ENCODE results near the gene FKBP8. TPM values are rescaled to one million over a fixed set of nuclear protein-coding genes. Genes with fewer than 3 reads are reported as not detected.

Gene FKBP8
- total RNA-seq, 2 donors from 2014 or later = 153 to 236 TPM

DNA sequence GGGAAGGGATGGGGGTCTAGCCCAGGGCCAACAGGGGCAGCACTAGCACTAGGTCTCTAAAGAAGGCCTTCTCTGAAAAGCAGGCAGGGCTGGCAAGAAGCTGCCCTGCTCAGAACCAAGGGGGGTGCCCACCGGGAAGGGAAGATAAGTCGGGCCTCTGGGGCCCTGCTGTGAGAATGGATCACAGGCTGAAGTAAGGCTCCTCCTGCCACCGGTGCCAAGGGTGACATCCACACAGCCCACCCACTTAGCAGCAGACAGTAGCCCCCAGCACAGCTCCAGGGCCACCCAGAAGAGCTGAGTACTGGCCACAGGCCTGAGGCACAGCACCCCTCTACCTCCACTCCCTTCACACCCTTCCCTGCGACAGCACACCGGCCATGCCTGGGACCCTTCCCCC lies 27.4 kb downstream of the FKBP8 start:
- Mint-ChIP-seq H3K9me3 (no peaks in the 10 kb centered on the region), H3K36me3 (peaks cover 2 to 8% of the 10 kb centered on the region in 2 donors), H3K27ac (no peak overlapping the region)
- no peak for DNase-seq (ENCODE audit: low spot score in 2 of 2)
- ATAC-seq = no peak

DNA sequence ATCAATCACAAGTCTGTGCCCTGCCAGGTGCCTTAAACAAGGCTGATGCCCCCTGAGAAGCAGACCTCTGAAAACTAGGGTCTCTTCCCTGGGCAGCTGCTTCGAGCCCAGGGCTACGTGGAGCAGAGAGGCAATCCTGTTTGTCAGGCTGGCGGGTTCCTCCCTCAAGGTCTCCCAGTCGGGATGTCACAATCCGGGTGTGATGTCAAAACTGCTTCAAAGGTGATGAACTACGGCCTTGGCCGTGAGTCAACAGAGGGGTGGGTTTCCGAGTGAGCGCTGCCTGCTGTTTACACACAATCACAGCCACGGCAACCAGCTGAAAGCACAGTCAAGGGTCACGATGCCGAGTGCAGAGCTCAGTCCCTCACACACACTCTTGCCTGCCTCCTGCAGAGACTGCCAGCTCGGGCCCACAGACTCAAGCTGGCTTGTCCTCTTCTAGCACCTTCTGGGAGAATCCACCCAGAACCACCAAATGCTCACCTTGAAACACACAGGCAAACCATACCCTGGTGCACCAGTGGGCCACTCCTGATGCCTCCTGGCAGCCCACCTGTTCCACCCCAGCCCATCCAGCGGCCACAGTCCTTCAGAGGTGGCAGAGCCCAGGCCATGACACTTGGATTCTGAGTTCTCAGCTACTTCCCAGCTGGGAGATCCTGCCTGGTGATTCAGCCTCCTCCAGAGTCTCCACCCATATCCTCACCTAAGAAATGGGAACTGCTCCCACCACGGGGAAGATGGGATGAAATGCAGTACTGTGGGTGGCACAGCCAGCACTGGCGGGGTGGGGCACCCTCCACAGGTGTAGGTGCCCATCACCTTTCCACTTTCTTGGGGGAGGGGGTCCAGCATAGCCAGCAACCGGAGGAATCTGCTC lies 28.3 kb downstream of the FKBP8 start:
- ATAC-seq (peak; percentile 13 to 18), DNase-seq (ENCODE audit: low spot score in 2 of 2) (no peak)
- Mint-ChIP-seq H3K36me3 (peaks cover 0 to under 1% of the 10 kb centered on the region in 2 donors), H3K27ac (no peak overlapping the region), H3K9me3 (no peaks in the 10 kb centered on the region)

DNA sequence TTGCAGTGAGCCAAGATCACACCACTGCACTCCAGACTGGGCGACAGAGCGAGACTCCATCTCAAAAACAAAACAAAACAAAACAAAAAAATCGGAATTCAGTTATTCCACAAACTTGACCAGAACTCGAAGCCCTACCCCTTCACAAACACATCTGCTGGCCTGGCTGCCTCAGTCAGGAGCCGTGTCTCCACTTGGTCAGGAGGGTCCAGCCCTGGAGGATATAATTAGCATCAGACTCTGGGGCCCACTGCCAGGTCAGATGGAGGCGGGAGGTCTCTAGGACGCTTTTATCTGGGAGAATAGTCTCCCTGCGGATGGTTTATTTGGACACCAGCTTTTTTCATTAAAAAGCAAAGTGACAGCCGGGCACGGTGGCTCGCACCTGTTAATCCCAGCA lies 29.5 kb downstream of the FKBP8 start:
- H3K27ac Mint-ChIP-seq = peak overlapping the region; percentile 9 to 74
- ATAC-seq (no peak), DNase-seq (ENCODE audit: low spot score in 2 of 2) (no peak)
- H3K36me3 Mint-ChIP-seq = no peaks in the 10 kb centered on the region
- H3K9me3 Mint-ChIP-seq = no peaks in the 10 kb centered on the region

DNA sequence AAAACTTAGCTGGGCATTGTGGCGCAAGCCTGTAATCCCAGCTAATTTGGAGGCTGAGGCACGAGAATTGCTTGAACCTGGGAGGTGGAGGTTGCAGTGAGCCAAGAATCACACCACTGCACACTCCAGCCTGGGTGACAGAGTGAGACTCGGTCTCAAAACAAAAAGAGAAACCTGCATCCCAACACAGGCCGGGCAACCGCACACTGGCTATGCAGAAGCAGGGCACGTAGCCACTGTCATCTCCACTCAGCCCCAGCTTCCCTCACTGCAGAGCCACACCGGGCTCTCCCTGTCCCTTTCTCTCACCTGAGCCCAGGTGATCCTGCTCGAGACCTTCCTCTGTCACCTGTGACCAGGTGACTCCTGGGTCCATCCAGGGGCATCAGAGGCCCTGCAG lies 33.2 kb downstream of the FKBP8 start:
- peak overlapping the region in 1 of 2 donors; percentile 44 for H3K27ac Mint-ChIP-seq
- H3K36me3 Mint-ChIP-seq = no peaks in the 10 kb centered on the region
- DNase-seq (ENCODE audit: low spot score in 2 of 2) (no peak), ATAC-seq (no peak)
- no peaks in the 10 kb centered on the region for H3K9me3 Mint-ChIP-seq

DNA sequence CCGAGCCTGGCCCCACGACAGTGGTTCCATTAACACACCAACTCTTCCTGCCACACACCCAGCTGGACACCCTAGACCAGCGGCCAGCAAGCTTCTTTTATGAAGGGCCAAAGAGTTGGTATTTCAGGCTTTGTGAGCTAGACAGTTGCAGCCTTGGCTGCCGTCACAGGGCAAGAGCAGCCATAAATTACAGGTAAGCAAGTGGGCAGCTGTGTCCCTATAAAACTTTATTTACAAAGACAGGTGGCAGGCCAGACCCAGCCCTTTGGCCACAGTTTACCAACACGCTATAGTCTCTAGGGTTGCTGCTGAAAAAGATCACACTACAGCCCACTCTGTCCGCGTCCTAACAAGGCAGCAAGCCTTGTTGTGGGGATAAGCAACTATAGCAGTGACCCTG lies 34.8 kb downstream of the FKBP8 start:
- DNase-seq (ENCODE audit: low spot score in 2 of 2) = no peak
- H3K27ac Mint-ChIP-seq = no peak overlapping the region
- no peak for ATAC-seq
- H3K36me3 Mint-ChIP-seq = no peaks in the 10 kb centered on the region
- H3K9me3 Mint-ChIP-seq = no peaks in the 10 kb centered on the region

DNA sequence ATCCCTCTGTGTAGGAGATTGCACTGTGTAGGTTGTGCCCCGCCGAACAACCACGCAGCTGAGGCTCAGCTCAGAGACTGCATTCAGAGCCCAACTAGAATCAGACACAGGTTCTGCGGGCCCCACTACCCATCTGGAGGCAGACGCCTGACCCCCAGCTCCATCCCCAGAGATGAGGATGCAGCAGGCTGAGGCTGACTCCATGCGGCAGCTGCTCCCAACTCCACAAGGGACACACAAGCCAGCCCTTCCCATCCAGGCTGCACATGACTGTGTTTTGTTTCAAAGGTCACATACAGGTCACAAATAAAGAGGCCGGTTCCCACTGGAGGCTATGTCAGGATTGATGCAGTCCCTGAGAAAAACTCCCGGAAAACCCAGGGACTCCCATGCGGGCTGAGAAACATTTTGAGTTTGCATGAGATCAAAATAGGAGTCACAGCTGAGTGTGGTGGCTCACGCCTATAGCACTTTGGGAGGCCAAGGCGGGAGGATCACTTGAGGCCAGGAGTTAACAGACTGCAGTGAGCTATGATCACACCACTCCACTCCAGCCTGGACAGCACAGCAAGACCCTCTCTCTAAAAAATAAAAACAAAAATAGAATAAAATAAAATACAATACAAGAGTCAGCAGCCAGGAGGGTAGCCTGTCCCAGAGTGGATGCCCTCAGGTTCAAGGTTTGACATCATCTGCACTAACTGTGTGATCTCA lies 35.5 kb downstream of the FKBP8 start:
- no peak for ATAC-seq
- no peak for DNase-seq (ENCODE audit: low spot score in 2 of 2)
- H3K9me3 Mint-ChIP-seq = no peaks in the 10 kb centered on the region
- no peaks in the 10 kb centered on the region for H3K36me3 Mint-ChIP-seq
- peak overlapping the region; percentile 75 to 80 for H3K27ac Mint-ChIP-seq

DNA sequence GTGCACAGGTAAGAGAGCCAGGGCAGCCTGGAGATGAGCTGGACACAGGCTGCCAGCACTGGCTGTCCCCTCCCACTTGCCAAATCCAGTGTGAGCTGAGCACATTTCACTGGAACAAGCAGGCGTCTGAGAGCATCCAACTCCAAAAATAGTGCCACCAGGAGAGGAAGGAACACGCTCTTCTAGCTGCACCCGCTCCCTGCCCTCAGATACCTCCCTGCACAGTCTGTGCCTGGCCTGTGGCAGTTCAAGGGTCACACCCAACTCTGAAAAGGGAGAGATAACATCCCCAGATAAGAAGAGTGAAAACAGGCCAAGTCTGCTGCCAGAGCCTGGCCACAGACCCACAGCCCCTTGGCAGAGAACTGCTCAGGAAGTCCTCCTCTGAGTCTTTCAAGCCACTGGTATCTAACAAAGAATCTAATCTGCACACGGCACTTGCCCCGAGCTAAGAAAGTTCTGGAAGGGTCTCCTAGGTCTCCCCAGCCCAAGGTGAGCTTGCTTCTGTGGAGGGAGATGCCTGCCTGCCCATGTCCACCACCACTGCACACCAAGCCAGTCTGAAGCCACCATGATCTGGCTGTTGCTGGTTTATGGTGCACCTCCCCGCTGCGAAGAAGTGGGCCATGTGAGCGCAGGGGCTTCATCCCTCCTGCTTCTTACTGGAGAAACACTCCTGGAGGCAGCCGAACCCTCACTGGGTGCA lies 36.2 kb downstream of the FKBP8 start:
- Mint-ChIP-seq H3K27ac (peak overlapping the region; percentile 75 to 80), H3K9me3 (no peaks in the 10 kb centered on the region), H3K36me3 (no peaks in the 10 kb centered on the region)
- ATAC-seq (peak in 1 of 2 donors; percentile 43), DNase-seq (ENCODE audit: low spot score in 2 of 2) (no peak)

DNA sequence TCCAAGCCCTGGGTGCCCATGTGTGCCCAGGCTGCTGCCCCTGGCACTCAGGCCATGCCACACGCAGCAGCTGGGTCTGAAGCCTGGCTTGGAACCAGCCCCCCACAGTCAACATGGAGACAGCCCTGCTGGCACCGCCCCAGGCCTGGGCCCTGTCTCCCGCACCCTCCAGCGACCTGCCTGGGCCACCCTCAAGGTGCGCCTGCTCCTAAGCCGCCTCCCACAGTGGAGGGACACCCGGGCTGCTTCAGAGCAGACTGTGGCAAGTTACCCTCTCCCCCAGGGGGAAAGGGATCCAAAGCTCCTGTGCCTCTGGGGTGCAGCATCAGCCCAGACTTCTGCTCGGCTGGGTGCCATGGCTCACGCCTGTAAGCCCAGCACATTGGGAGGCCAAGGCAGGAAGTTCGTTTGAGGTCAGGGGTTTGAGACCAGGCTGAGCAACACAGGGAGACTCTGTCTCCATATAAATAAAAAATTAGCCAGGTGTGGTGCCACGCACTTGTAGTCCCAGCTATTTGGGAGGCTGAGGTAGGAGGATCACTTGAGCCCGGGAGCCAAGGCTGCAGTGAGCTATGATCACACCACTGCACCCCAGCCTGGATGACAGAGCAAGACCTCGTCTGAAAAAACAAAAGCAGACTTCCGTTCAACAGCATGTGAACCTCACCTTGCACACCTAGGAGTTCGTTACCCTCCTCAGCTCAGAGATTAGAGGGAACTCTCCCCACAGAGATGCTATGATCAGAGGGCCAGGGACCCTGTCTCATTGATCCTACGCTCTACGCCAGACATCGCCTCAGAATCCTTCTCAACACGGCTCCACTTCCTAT lies 37.1 kb downstream of the FKBP8 start:
- ATAC-seq (peak in 1 of 2 donors; percentile 9), DNase-seq (ENCODE audit: low spot score in 2 of 2) (no peak)
- no peaks in the 10 kb centered on the region for H3K9me3 Mint-ChIP-seq
- H3K27ac Mint-ChIP-seq = peak overlapping the region in 1 of 2 donors; percentile 80
- H3K36me3 Mint-ChIP-seq = no peaks in the 10 kb centered on the region

DNA sequence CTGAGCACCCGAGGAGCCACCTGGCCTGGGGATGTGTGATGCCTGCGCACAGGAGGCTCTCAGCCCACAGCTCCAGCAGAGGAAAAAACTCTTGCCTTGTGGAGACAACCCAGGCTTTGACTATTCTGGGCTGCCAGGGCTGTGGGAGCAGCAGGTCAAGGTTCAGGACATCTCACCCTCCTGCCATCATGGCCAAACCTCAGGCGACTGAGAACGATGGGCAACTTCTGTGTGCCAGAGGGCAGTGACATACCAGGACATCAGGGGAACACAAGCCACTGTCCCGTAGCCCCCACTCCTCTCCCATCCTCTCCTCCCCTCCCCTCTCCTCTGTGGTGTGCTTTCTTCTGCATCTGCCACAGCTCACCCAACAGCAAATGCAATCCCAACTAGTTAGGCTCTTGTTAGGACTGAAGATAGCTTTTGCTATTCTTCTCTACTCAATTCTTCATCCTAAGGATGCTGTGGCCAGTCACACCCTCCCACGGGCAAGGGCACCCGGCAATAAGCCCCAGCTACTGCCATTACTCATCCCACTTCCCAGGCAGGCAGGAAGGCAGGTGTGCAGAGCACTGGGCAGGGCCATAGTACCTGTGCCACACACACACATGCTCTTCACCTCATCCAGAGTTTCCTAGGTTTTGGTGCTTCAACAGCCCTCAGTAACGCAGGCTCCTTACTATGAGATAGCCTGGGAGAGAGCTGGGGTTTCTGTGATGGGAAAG lies 38.3 kb downstream of the FKBP8 start:
- Mint-ChIP-seq H3K27ac (peak overlapping the region; percentile 14 to 61), H3K9me3 (no peaks in the 10 kb centered on the region)
- no peak for DNase-seq (ENCODE audit: low spot score in 2 of 2)

DNA sequence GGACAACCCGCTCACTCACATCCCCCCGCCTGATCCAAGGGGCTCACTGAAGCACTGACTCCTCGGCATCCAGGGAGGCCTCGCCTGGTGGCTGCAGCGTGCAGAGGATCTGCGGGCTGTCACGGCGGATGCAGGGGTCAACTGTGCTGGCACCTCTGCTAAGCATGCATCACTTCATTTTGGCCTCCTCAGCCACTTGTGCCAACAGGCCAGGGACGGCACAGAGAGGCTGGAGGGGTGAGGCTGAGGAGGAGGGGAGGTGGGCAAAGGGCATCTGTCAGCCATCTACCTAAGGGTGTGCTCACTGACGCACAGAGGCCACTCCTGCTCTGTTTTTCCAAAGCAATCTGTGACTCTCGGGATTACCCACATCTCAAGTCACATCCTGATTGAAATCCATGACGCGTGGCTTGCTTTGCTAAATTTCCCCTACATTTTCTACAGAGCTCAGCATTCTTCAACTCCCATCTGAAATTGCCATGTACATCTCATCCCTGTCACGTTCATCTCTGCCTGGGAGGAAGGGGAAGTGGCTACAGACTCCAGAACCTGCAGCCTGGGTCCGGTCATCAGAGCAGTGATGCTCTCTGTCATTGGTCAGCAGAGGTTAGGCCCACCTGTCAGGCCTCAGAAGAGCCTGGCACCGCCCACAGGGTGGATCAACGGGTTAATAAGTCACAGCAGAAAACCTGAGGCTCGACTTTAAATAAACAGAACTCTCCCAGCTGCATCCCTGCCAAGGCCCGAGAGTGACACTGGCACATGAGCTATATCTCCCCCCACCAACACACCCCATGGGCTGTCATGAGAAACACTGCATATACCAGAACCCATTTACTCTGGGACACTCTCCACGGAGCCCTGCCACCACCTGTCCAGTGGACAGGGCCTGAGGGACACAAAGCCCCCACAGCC lies 39.1 kb downstream of the FKBP8 start:
- peak in 1 of 2 donors; percentile 14 for ATAC-seq
- Mint-ChIP-seq H3K9me3 (no peaks in the 10 kb centered on the region), H3K27ac (peak overlapping the region; percentile 14 to 83), H3K36me3 (no peaks in the 10 kb centered on the region)
- no peak for DNase-seq (ENCODE audit: low spot score in 2 of 2)

More for the DNA sequence above, 38.3 kb downstream of the FKBP8 start:
- peak; percentile 47 to 68 for ATAC-seq
- no peaks in the 10 kb centered on the region for H3K36me3 Mint-ChIP-seq

DNA sequence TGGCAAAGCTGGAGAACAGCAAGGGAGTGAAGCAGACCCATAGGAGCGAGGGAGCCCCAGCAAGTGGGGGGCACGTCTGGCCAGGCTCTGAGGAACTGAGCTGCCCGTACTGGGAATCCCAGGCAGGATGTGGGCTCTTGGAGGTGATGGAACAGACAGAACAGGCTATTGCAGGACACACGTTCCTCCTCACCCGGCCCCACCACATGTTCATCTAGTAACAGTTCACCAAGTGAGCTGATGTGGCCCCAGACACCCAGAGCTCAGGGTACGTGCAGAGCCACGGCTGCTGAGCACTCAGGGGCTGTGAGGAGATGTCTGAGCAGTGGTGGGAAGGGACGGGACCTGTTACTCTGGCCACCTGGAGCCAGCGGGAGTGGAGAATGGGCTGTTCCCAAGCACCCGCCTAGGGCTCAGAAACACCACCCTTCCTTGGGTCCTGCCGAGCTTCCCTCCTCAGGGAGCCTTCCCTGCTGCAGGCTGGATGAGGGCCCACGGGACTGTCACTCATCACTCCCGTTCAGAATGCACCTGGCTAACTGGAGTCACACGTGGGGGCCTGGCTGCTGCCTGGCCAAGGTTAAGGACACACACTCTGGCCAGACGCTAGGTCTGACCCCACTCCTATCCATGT lies 39.9 kb downstream of the FKBP8 start:
- ATAC-seq (no peak), DNase-seq (ENCODE audit: low spot score in 2 of 2) (no peak)
- Mint-ChIP-seq H3K36me3 (no peaks in the 10 kb centered on the region), H3K9me3 (no peaks in the 10 kb centered on the region), H3K27ac (peak overlapping the region in 1 of 2 donors; percentile 92)

DNA sequence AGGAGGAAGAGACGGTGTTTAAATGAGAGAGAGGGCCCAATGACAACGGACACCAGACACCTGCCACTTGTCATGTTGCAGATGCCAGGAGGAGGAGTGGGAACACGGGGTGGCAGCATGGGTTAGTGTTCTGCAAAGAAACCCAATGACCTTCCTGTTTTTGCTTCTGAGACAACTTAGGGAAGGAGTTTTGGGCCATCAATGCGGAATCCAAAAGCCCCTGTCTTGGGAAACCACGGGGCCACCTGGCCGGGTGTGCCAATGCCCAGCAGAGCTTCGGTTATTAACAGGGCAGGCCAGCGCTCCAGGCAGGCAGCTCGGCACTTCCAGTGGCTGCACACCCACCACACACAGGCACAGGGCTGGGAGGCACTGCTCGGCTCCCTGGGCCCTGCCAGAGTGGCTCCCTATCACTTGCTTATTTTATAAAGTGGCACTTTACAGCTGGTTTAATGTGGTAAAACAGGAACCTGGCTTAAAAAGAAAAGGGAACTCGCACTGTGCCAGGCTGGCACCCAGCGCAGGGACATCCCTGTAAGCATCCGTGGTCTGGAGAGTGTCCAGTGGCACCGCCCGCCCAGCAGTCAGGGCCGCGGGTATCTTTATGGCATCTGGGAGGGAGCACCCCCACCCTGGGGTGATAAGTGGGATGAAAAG lies 40.6 kb downstream of the FKBP8 start:
- H3K9me3 Mint-ChIP-seq = no peaks in the 10 kb centered on the region
- H3K36me3 Mint-ChIP-seq = no peaks in the 10 kb centered on the region
- H3K27ac Mint-ChIP-seq = peak overlapping the region in 1 of 2 donors; percentile 63
- DNase-seq (ENCODE audit: low spot score in 2 of 2) (no peak), ATAC-seq (no peak)

DNA sequence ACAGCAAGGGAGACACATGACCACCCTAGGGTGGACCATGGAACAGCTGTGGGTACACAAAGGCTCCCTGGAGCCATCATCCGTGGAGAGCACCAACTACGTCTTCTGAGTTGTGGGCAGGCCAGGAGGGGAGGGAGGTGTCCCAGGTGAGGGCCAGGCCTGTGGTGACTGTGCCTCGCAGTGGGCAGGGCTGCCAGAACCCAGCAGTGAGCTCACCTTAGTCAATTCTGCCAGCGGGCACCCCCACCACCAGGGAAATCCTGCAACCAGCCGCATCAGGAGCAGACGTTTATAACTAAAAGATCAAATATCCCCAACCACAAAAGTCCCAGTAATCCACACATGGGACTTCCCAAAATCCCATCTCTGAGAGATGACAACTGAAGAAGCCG lies 41.1 kb downstream of the FKBP8 start:
- no peaks in the 10 kb centered on the region for H3K9me3 Mint-ChIP-seq
- H3K36me3 Mint-ChIP-seq = no peaks in the 10 kb centered on the region
- peak overlapping the region in 1 of 2 donors; percentile 63 for H3K27ac Mint-ChIP-seq
- ATAC-seq = no peak
- DNase-seq (ENCODE audit: low spot score in 2 of 2) = no peak

DNA sequence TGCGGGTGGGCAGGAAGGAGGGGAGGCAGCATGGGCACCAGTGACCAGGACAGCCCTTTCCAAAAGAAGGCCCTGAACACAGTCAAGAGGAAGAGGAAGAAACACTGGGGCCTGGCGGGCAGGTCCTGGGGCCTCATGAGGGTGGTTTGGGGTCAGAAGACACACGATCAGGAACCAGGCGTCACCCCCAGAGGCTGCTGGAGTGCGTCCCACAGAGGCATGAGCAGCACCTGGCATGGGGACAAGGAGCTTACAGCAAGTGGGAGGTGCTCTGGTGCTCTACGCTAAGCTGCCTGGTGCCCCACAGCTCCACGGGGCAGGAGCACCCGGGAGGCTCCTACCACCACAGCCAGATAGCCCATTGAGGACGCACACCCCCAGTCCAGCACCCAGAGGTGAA lies 41.5 kb downstream of the FKBP8 start:
- peak overlapping the region in 1 of 2 donors; percentile 63 for H3K27ac Mint-ChIP-seq
- ATAC-seq (no peak), DNase-seq (ENCODE audit: low spot score in 2 of 2) (no peak)
- no peaks in the 10 kb centered on the region for H3K9me3 Mint-ChIP-seq
- no peaks in the 10 kb centered on the region for H3K36me3 Mint-ChIP-seq
